Right hindlimb (tissue), 1 donor: ENCODE measurements around the gene ACADVL.

Source experiments
- DNase-seq: peaks from one replicate; pipeline ENCODE4 v3.0.0-alpha.2; 2018

ACADVL gene

DNA sequence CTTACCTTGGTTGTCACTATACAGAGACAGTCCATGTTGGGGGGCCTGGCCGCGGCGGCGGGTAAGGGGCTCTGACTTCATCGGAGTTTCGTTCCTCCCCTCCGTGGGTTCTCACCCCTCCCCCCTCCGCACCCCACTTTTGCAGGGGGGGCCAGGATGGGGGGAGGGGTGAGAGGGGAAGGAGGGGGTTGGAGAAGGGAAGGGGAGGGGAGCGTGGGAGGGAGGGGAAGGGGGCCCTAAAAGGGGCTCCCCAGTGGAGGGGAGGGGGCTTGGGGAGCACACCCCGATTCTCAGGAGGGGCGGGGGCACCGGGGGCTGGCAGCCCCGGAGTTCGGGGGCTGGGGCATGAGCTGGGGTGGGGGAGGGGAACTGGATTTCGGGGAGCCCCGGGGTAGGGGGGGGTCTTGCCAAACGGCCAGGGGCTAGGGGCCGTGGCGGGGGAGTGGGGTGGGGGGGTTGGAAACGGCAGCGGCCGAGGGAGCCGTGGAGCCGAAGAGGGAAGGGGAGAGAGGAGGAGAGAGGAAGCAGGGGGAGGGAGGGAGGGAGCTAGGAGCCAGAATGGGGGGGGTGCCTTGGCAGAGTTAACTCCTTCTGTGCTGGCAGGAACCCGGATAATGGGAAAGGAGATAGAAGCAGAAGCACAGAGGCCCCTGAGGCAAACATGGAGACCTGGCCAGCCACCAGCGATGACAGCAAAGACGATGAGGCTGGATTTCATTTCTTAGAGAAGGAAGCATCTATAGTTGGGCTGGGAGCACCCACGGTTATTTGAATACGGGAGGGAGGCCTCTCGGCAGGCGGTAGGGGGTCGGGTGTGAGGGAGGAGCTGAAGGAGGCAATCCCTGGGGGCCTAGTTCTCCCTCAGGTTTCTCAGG, 2.4 kb upstream of the ACADVL start:
- DNase-seq, result peak; percentile 87

DNA sequence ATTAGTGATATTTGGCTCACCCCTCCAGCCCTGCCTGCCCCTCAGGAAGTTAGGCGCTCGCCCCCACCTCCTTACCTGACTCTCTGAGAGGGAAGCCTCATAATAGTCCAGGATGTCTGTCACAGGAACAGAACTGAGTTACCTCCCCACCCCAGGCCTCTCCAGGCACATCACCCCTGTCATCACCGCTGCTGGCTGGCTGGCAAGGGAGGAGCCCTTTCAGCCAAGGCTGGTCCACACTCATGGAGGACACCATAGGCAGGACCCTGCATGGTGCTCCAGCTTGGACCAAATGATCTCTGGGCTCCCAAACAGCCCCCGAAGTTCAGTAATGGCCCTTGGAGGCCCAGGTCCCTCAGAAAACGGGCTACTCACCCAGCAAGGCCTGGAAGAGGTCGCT, 1.6 kb upstream of the ACADVL start:
- no peak for DNase-seq

DNA sequence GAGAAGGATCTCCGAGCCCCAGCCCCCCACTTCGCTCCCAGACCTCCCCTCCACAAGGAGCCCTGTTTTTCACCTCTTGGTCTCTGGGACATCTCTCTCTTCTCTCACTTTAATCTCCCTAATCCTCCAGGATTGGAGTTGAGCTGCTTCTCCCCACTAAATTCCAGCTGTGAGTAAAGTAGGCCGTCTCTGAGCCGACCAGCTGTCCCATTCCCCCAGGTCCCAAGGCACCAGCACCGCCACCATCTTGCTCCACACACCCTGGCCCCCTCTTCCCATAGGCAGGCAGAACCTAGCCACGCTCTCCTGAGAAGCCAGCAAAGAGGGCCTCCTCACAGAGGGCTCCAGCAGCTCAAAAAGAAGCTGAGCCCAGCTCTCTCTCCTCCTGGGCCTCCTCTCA, 980 bp upstream of the ACADVL start:
- DNase-seq, result no peak

DNA sequence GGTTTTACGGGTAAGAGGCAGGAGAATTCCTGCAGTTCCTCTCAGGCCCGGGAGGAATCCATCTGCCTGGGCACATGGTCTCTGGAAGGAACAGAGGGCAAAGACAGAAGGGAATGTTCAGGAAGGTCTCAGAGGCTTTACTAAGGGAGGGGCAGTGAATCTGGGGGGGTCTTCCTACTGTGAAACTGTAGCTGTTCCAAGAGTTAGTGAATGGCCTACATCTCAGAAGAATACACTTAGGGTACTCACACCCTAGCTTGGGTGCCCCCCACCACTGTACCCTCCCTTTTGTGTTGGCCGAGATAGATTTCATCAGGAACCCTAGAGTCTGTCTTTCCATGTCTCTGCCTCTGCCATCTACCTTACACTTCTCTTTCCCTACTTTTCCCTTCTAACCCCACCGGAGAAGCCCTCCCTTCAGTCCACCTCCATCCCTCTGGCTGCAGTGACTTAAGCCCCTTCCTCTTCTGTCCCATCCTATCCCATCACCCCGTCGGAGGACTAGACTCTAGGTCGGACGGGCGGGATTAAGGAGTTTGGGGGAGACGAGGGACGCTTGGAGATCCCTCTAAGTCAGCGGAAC, 418 bp upstream of the ACADVL start:
- no peak for DNase-seq

DNA sequence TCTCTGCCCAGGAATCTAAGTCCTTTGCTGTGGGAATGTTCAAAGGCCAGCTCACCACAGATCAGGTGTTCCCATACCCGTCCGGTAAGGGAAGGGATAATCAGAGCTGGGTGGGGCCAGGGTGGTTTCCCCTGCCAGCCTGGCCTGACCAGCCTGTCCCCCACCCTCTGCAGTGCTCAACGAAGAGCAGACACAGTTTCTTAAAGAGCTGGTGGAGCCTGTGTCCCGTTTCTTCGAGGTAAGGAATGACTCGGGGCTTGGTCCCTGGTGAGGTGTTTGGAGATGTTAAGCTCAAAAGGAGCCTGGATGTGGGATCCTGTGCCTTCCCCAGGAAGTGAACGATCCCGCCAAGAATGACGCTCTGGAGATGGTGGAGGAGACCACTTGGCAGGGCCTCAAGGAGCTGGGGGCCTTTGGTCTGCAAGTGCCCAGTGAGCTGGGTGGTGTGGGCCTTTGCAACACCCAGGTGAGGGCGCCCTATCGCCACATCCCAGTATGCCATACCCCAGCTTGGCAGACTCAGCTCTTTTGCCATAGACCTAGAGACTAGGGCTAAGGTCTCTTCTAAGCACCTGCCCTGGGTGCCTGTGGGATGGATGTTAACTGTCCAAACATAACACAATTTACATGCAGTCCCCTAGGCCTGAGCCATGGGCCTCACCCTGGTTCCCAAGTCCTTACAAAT, 997 bp downstream of the ACADVL start:
- DNase-seq, result peak; percentile 69

DNA sequence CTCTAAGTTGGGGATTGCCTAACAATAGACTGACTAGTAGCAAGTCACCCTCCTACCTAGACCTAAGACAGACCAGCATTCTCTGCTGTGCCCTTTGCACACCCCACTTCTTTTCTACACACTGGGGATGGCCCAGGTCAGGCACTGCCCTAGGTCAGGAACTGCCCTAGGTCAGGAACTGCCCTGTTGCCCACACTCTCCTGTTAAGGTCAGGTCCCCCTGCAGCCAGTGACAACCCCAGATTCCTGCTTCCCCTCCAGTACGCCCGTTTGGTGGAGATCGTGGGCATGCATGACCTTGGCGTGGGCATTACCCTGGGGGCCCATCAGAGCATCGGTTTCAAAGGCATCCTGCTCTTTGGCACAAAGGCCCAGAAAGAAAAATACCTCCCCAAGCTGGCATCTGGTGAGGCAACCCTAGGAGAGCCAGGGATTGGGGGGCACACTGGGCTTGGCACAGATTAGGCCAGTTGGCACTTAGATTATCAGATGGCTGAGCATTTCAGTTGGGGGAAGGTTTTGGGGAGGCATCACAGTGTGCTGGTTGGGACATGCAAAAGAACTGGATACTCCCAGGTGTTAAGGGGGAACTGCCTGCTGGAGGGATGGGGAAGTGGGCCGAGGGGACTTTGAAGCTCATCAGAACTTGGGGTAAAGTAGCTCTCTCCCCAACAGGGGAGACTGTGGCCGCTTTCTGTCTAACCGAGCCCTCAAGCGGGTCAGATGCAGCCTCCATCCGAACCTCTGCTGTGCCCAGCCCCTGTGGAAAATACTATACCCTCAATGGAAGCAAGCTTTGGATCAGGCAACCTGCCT, 1.7 kb downstream of the ACADVL start:
- DNase-seq, result peak; percentile 26

DNA sequence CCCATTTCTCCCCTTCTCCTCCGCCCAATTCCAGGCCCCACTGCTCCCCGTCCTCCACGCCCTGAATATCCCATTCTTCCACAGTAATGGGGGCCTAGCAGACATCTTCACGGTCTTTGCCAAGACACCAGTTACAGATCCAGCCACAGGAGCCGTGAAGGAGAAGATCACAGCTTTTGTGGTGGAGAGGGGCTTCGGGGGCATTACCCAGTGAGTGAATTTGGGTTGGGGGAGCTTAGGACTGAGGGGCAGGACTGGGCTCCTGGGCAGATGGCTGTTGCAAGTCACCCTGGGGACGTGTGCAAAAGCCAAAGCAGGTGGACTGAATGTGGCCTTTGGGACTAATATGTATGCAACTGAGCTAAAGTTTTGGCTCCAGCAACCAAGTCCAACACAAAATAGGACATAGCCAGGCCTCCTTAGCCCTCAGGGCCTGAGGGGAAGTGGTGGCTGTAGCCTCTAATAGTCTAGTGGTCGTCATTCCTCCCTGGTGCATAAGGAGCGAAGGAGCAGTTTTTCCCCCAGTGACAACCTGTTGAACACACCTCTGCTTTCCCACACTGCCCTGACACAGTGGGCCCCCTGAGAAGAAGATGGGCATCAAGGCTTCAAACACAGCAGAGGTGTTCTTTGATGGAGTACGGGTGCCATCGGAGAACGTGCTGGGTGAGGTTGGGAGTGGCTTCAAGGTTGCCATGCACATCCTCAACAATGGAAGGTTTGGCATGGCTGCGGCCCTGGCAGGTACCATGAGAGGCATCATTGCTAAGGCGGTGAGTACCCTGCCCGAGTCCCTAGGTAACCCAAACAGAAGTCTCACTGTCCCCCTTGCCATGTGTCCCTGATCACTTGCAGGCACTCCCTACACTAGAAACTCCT, 2.6 kb downstream of the ACADVL start:
- peak; percentile 29 for DNase-seq

GRCh38 chr17:7222972-7223292, 3.2 kb downstream of the ACADVL start:
- DNase-seq, result no peak

DNA sequence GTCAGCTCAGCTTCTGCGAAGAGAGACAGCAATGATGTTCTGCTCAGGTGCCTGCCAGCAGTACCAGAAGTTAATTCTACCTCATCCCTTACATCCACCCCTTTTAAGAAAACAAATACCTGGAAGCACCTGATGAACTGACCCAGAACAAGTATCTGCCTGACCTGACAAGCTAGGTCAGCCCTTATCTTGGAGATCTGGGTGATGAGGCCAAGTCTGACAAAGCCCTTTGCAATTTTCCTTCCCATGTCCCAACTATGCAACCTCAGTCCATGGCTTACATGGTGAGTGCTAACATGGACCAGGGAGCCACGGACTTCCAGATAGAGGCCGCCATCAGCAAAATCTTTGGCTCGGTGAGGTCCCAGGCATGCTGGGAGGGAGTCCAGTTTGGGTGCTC, 3.6 kb downstream of the ACADVL start:
- no peak for DNase-seq

DNA sequence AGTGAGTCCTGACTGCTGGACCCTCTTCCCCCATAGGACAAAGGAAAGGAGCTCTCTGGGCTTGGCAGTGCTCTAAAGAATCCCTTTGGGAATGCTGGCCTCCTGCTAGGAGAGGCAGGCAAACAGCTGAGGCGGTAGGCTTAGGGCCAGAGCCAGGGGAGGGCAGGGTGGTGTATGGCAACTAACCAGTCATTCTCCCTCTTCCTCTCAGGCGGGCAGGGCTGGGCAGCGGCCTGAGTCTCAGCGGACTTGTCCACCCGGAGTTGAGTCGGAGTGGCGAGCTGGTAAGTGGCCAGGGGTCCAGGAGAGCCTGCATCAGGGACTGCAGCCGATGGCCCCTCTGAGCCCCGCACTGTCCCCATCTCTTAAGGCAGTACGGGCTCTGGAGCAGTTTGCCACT, 4.4 kb downstream of the ACADVL start:
- peak; percentile 23 for DNase-seq

GRCh38 chr17:7224661-7225111, 4.9 kb downstream of the ACADVL start:
- DNase-seq, result no peak

- DNase-seq, result peak; percentile 21
Observed at GRCh38 chr17:7225711-7226331, 6.1 kb downstream of the ACADVL start.

DNA sequence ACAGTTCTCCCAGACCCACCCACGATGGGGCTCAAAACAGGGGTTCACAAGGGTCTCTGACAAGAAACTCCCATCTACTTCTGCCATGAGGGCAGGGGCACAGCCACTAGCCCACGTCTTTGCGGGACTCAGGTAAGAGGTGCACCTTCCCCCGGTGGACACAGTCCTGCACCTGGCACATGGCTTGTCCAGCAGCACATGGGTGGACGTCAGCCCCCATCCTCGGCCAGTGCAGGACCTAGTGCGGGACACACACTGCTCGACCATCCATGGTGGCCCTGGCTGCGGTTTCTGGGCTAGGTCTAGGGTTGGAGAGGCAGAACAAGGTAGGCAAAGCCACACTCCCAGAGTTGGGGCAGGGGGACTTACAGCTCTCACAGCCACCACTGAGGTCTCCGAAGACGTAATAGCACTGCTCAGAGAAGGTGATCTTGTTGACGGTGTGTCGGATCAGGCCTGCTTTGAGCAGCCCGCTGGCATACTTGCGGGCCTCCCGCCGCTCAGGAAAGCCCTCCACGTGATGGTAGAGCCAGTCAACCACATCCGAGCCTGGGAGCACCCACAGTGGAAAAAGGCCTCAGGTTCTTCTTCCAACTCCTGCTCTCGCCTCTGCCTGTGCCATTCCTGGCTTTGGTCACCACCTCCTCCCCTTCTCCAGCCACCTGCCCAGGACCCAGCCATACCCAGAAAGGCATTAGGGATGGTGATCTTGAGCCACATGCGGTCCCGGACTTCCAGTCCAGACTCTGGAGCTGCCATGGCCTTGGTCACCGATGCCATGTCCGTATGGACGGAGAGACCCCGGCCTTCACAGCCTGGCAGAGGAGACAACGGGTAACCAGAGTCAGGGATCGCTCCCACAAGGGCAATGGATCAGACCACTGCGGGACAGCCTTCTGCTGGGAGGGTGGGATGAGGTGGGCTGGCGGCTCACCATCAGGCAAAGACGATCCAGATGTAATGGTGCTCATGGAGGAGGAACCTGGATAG, 7.3 kb downstream of the ACADVL start:
- DNase-seq, result no peak

DNA sequence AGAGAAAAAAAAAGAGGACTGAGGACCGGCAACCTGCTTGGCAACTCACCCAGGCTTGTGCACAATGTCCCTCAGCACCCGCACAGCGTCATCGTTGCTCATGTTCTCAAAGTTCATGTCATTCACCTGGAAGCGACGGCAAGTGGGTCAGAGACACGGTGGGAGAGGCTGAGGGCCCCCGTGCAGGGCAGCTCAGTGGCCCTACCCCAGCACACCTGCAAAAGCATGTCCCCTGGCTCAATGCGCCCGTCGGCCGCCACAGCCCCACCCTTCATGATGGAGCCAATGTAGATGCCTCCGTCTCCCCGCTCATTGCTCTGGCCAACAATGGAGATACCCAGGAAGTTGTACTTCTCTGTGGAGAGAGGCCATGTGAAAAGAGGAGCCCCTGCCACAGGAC, 9.2 kb downstream of the ACADVL start:
- no peak for DNase-seq

DNA sequence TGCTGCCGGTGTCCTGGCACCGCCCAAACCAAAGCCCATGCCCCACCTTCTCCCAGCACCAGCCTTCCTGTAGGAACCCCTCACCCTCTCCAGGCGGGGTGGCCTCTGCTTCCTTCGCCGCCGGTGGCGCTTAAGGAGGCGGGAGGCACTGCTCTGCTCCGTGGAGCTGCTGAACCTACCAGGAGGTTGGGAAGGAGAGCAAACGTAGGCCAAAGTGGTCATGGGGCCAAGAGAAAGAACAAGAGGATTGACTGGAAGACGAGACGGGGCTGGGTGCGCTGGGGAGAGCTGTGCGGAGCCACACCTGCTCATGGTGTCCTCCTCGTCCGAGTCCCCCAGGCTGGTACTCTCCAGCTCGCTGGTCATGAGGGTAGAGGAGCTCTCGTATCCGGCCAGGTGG, 9.8 kb downstream of the ACADVL start:
- no peak for DNase-seq

DNA sequence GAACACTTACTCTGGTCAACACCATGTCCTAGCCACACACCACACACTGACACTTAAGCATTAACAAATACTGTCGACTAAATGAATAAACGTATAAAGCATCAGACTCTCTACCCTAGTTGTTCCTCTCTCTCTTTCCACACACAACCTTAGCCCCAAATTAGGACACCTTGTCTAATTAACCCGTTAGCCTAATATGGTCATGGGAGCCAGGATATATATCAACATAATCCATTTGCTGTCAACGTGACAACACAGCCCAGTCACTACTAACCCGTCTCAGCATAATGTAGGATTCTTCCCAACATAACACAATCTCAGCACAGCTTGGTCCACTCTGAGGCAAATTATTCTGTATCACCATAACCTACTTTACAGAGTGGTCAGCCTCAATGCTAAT, 12.4 kb downstream of the ACADVL start:
- no peak for DNase-seq

DNA sequence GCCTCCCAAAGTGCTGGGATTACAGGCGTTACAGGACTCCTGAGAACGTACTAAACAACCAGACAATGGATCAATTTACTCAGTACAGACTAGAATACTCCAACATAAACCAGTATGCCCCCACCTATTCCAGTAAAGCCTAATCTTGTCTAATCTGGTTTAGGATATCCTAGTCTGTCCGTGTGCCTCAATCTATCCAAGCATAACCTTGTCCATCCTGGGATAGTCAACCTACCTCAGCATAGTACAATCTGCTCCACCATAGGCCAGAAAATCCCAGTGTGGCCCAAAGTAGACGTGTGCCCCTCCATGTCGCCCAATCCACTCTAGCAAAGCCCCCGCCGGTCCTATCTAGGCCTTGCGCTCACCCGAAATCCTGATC, 14.0 kb downstream of the ACADVL start:
- no peak for DNase-seq

- DNase-seq, result peak; percentile 97
Observed at GRCh38 chr17:7234083-7234951, 14.6 kb downstream of the ACADVL start, which contains the start of gene DVL2. Gene DVL2, minus strand, starts transcription at chr17:7234517. Its CDS starts 255 bp downstream, at chr17:7234262.
